Measurements from ENCODE around the gene CEP164. TPM values are rescaled to one million over a fixed set of nuclear protein-coding genes. Genes with fewer than 3 reads are reported as not detected.

CEP164 gene
- total and polyA plus RNA-seq, 10 of the 15 experiments (the other 5 are each of a cell fraction or from before 2014, with no cell fraction given) = 4.2 to 31.2 (median 20.2) TPM

DNA sequence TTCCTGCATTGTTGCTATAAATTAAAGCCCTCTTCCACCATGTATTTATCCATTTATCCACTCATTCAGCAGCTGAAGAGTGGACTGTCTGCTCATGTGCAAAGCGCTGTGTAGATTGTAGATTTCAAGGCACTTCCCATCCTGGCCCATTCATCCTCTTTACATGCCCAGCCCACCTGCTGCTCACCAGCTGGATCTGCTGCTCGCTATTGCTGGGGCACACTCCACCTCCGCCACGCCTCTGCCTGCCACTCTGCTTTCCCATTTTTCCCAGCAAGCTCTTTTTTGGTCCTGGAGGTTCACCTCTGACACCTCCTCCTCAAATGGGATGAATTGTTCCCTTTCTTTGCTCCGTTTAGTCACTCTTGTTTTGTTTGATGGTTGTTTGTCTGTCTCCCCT, 48.3 kb downstream of the CEP164 start:
- Histone ChIP-seq H3K4me2 (ENCODE audit: control insufficient read depth, insufficient read depth) (no peak overlapping the region), H3K9me3 (replicated peaks; ENCODE audit: control insufficient read depth, insufficient read depth, low read length) (no peaks in the 10 kb centered on the region), H3K27ac (ENCODE audit: control insufficient read depth, insufficient read depth) (no peak overlapping the region), H2AFZ (ENCODE audit: control insufficient read depth, low read depth, low read length) (no peak overlapping the region), H3K4me1 (ENCODE audit: control insufficient read depth, insufficient read depth, low read length) (no peaks in the 10 kb centered on the region), H3K36me3 (ENCODE audit: control insufficient read depth in 2 of 2, insufficient read depth in 2 of 2, low read length in 1 of 2) (peaks cover 0 to 6% of the 10 kb centered on the region in 2 experiments; a peak in 3 of 4 replicates), H3K4me3 (no peak overlapping the region), H3K9ac (ENCODE audit: control insufficient read depth, insufficient read depth, low read length) (no peak overlapping the region), H3K27me3 (replicated peaks in 1 of 2; ENCODE audit: control insufficient read depth in 2 of 2, insufficient read depth in 2 of 2, low read length in 1 of 2) (no peaks in the 10 kb centered on the region), H3K79me2 (ENCODE audit: control insufficient read depth, insufficient read depth, low read length) (no peaks in the 10 kb centered on the region), H4K20me1 (ENCODE audit: control insufficient read depth, insufficient read depth) (no peaks in the 10 kb centered on the region)
- ATAC-seq = no peak
- no TSS peak for BruUV-seq (replicated peaks)
- intact Hi-C loops (cut with micrococcal nuclease; ENCODE audit: unreplicated experiment) (no loop called here), in situ Hi-C loops (cut with MboI) (no loop called here)
- no peak for FAIRE-seq
- ChIA-PET CTCF (no interaction called here), SMC1A (ENCODE audit: uncharacterized antibody, unreplicated experiment) (interaction anchor here (1.0 kb wide), 1 partner anchor 49 kb away, joined by 3 read pairs; the partner anchor contains the start of gene CEP164), POLR2A (no interaction called here), RAD21 (ENCODE audit: unreplicated experiment) (no interaction called here)
- 91% methylated on average over 5 of the region's 5 CpGs for WGBS (ENCODE audit: insufficient coverage, insufficient replicate concordance, low lambda C conversion rate, missing lambda C conversion rate)
- DNase-seq (ENCODE audit: low read depth, low spot score) = no peak
- TF ChIP-seq CBX5 (IDR thresholded peaks at IDR 0.05; ENCODE audit: low read depth) = no peak
- TF ChIP-seq RFX5 (IDR thresholded peaks at IDR 0.05; ENCODE audit: low read depth, low read length) = no peak
- TF ChIP-seq, protein P1, sequence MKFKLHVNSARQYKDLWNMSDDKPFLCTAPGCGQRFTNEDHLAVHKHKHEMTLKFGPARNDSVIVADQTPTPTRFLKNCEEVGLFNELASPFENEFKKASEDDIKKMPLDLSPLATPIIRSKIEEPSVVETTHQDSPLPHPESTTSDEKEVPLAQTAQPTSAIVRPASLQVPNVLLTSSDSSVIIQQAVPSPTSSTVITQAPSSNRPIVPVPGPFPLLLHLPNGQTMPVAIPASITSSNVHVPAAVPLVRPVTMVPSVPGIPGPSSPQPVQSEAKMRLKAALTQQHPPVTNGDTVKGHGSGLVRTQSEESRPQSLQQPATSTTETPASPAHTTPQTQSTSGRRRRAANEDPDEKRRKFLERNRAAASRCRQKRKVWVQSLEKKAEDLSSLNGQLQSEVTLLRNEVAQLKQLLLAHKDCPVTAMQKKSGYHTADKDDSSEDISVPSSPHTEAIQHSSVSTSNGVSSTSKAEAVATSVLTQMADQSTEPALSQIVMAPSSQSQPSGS (IDR thresholded peaks at IDR 0.05; ENCODE audit: low read length) = no peak
- TF ChIP-seq SREBF1 (IDR thresholded peaks at IDR 0.05; ENCODE audit: low read length) = no peak
- TF ChIP-seq MEF2A (IDR thresholded peaks at IDR 0.05; ENCODE audit: insufficient read depth, low read depth, low read length) = no peak
- no peak for TF ChIP-seq KDM1A (IDR thresholded peaks at IDR 0.05; ENCODE audit: borderline replicate concordance)
- TF ChIP-seq ZNF622 (IDR thresholded peaks at IDR 0.05) = no peak
- TF ChIP-seq, protein P2, sequence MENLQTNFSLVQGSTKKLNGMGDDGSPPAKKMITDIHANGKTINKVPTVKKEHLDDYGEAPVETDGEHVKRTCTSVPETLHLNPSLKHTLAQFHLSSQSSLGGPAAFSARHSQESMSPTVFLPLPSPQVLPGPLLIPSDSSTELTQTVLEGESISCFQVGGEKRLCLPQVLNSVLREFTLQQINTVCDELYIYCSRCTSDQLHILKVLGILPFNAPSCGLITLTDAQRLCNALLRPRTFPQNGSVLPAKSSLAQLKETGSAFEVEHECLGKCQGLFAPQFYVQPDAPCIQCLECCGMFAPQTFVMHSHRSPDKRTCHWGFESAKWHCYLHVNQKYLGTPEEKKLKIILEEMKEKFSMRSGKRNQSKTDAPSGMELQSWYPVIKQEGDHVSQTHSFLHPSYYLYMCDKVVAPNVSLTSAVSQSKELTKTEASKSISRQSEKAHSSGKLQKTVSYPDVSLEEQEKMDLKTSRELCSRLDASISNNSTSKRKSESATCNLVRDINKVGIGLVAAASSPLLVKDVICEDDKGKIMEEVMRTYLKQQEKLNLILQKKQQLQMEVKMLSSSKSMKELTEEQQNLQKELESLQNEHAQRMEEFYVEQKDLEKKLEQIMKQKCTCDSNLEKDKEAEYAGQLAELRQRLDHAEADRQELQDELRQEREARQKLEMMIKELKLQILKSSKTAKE (IDR thresholded peaks at IDR 0.05; ENCODE audit: low read depth, poor library complexity, severe bottlenecking) = no peak
- no peak for TF ChIP-seq PML (IDR thresholded peaks at IDR 0.05; ENCODE audit: low read length)
- TF ChIP-seq SPI1 (IDR thresholded peaks at IDR 0.05; ENCODE audit: borderline replicate concordance, insufficient read depth, low read depth, low read length) = no peak
- no peak for TF ChIP-seq TCF12 (IDR thresholded peaks at IDR 0.05; ENCODE audit: low read depth, low read length)
- TF ChIP-seq, protein P3, sequence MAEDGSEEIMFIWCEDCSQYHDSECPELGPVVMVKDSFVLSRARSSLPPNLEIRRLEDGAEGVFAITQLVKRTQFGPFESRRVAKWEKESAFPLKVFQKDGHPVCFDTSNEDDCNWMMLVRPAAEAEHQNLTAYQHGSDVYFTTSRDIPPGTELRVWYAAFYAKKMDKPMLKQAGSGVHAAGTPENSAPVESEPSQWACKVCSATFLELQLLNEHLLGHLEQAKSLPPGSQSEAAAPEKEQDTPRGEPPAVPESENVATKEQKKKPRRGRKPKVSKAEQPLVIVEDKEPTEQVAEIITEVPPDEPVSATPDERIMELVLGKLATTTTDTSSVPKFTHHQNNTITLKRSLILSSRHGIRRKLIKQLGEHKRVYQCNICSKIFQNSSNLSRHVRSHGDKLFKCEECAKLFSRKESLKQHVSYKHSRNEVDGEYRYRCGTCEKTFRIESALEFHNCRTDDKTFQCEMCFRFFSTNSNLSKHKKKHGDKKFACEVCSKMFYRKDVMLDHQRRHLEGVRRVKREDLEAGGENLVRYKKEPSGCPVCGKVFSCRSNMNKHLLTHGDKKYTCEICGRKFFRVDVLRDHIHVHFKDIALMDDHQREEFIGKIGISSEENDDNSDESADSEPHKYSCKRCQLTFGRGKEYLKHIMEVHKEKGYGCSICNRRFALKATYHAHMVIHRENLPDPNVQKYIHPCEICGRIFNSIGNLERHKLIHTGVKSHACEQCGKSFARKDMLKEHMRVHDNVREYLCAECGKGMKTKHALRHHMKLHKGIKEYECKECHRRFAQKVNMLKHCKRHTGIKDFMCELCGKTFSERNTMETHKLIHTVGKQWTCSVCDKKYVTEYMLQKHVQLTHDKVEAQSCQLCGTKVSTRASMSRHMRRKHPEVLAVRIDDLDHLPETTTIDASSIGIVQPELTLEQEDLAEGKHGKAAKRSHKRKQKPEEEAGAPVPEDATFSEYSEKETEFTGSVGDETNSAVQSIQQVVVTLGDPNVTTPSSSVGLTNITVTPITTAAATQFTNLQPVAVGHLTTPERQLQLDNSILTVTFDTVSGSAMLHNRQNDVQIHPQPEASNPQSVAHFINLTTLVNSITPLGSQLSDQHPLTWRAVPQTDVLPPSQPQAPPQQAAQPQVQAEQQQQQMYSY (CRISPR knock-in tag; IDR thresholded peaks at IDR 0.05) = no peak
- TF ChIP-seq TAF1 (IDR thresholded peaks at IDR 0.05; ENCODE audit: borderline replicate concordance, low read depth, low read length) = no peak
- TF ChIP-seq FOXM1 (IDR thresholded peaks at IDR 0.05; ENCODE audit: low read depth, low read length) = no peak

All from GM12878 (cell line).